Neuronal stem cell (in vitro differentiated cells): ENCODE data around the gene NRGN.
"Not testable (repeated sequence)": the region's sequence is repeated elsewhere in the genome, so short reads cannot be mapped to it uniquely, and the experiment has no call there.

Source experiments
- DNase-seq: peaks from one replicate; pipeline ENCODE4 v3.0.0-alpha.2; 2013; ENCODE audit warnings: low spot score
- H2AFZ ChIP-seq: one replicate; pipeline ENCODE4 v1.6.1; 2013; ENCODE audit warnings: mild to moderate bottlenecking, low read length, inconsistent platforms
- H2AK5ac ChIP-seq: 2 replicates; pipeline ENCODE4 v1.6.1; 2013; ENCODE audit warnings: low read depth, mild to moderate bottlenecking, inconsistent platforms, low read length, moderate library complexity, mixed read lengths
- H2BK120ac ChIP-seq: 2 replicates; pipeline ENCODE4 v1.6.1; 2013; ENCODE audit warnings: low read depth, mild to moderate bottlenecking, inconsistent platforms, low read length, moderate library complexity, mixed read lengths
- H2BK12ac ChIP-seq: one replicate; pipeline ENCODE4 v1.6.1; 2013; ENCODE audit warnings: low read length, inconsistent platforms
- H2BK15ac ChIP-seq: 2 replicates; pipeline ENCODE4 v1.6.1; 2013; ENCODE audit warnings: mild to moderate bottlenecking, low read length, inconsistent platforms, mixed read lengths
- H2BK5ac ChIP-seq: one replicate; pipeline ENCODE4 v1.6.1; 2013; ENCODE audit warnings: inconsistent platforms, mild to moderate bottlenecking, low read length, moderate library complexity
- H3K14ac ChIP-seq: one replicate; pipeline ENCODE4 v1.6.1; 2013; ENCODE audit warnings: low read length, inconsistent platforms
- H3K18ac ChIP-seq: 2 replicates; pipeline ENCODE4 v1.6.1; 2013; ENCODE audit warnings: low read length, inconsistent platforms
- H3K23ac ChIP-seq: 2 replicates; pipeline ENCODE4 v1.6.1; 2013; ENCODE audit warnings: low read depth, mild to moderate bottlenecking, mixed read lengths, low read length, inconsistent platforms; ENCODE audit not compliant: poor library complexity
- H3K27ac ChIP-seq: replicated peaks from 3 replicates; pipeline ENCODE4 v1.5.1; 2013; ENCODE audit warnings: low read length, inconsistent platforms
- H3K27me3 ChIP-seq, 3 experiments: 2 replicates each; pipeline ENCODE4 v1.6.1; 2013; ENCODE audit warnings: low read length in 3 of 3, mild to moderate bottlenecking in 2 of 3, inconsistent platforms in 1 of 3, low read depth in 1 of 3, mixed read lengths in 1 of 3, moderate library complexity in 1 of 3; ENCODE audit not compliant: control insufficient read depth in 3 of 3, insufficient read depth in 3 of 3
- H3K36me3 ChIP-seq, 2 donors: replicated peaks in 1 of 2; 2 replicates each; pipeline ENCODE4 v1.6.1; 2013; ENCODE audit warnings: low read length in 2 of 2; ENCODE audit not compliant: control insufficient read depth in 2 of 2, insufficient read depth in 2 of 2
- H3K4ac ChIP-seq: 2 replicates; pipeline ENCODE4 v1.6.1; 2013; ENCODE audit warnings: inconsistent platforms, mild to moderate bottlenecking, low read length, moderate library complexity
- H3K4me1 ChIP-seq, 2 donors: 1 replicate in 1 of 2; 2 replicates in 1 of 2; pipeline ENCODE4 v1.6.1; 2013; ENCODE audit warnings: low read length in 2 of 2, low read depth in 1 of 2; ENCODE audit not compliant: control insufficient read depth in 2 of 2, insufficient read depth in 1 of 2
- H3K4me2 ChIP-seq: one replicate; pipeline ENCODE4 v1.6.1; 2013; ENCODE audit warnings: mild to moderate bottlenecking, low read length, inconsistent platforms; ENCODE audit not compliant: insufficient read depth, poor library complexity, severe bottlenecking
- H3K4me3 ChIP-seq, 2 donors: 2 replicates each; pipeline ENCODE4 v1.5.1; 2013; ENCODE audit warnings: low read length in 2 of 2, mild to moderate bottlenecking in 2 of 2, inconsistent platforms in 1 of 2, moderate library complexity in 1 of 2
- H3K79me1 ChIP-seq: one replicate; pipeline ENCODE4 v1.6.1; 2013; ENCODE audit warnings: low read depth, mild to moderate bottlenecking, inconsistent platforms, low read length, moderate library complexity
- H3K9ac ChIP-seq: one replicate; pipeline ENCODE4 v1.6.1; 2013; ENCODE audit warnings: mild to moderate bottlenecking, low read depth, low read length, inconsistent platforms; ENCODE audit not compliant: poor library complexity
- H3K9me3 ChIP-seq, 2 donors: replicated peaks in 1 of 2; 2 replicates each; pipeline versions ENCODE3 to v1.6.1; 2013; ENCODE audit warnings: low read length in 2 of 2, mild to moderate bottlenecking in 2 of 2, inconsistent platforms in 1 of 2, low read depth in 1 of 2, mixed read lengths in 1 of 2, moderate library complexity in 1 of 2; ENCODE audit not compliant: control insufficient read depth in 2 of 2, insufficient read depth in 1 of 2
- H4K8ac ChIP-seq: one replicate; pipeline ENCODE4 v1.6.1; 2013; ENCODE audit warnings: low read depth, mild to moderate bottlenecking, inconsistent platforms, low read length, moderate library complexity
- H4K91ac ChIP-seq: one replicate; pipeline ENCODE4 v1.6.1; 2013; ENCODE audit warnings: low read length, low read depth, mild to moderate bottlenecking, inconsistent platforms; ENCODE audit not compliant: poor library complexity
- WGBS, 2 donors: extraction: QIAGEN DNeasy Blood & Tissue Kit; methylation state at CpG; one replicate each; pipeline ENCODE4 v1.1.7; 2013; ENCODE audit warnings: missing lambda C conversion rate in 2 of 2, mixed read lengths in 1 of 2; ENCODE audit not compliant: insufficient read length in 2 of 2, insufficient replicate concordance in 1 of 2; ENCODE audit errors: extremely low coverage in 2 of 2; 5-methylcytosine and 5-hydroxymethylcytosine counted together

NRGN gene

GRCh38 chr11:124769806-124770774, 30.3 kb downstream of the NRGN start:
- no peaks in the 10 kb centered on the region for H3K27me3 ChIP-seq
- no peak overlapping the region for H3K27ac ChIP-seq
- no peak for DNase-seq
- no peak overlapping the region for H2BK5ac ChIP-seq
- no peak overlapping the region for H3K18ac ChIP-seq
- H3K9ac ChIP-seq: no peak overlapping the region
- no peak overlapping the region for H2AK5ac ChIP-seq
- H2BK15ac ChIP-seq: no peak overlapping the region
- H3K4me2 ChIP-seq: no peak overlapping the region
- H2BK120ac ChIP-seq: no peak overlapping the region
- H3K4ac ChIP-seq: no peak overlapping the region
- H3K14ac ChIP-seq: no peak overlapping the region
- no peaks in the 10 kb centered on the region for H3K79me1 ChIP-seq
- H3K4me1 ChIP-seq: no peaks in the 10 kb centered on the region
- no peak overlapping the region for H3K4me3 ChIP-seq
- H3K23ac ChIP-seq: no peak overlapping the region
- H3K36me3 ChIP-seq: peaks cover 17 to 99% of the 10 kb centered on the region in 2 donors
- no peak overlapping the region for H4K91ac ChIP-seq
- H3K9me3 ChIP-seq: no peaks in the 10 kb centered on the region
- no peak overlapping the region for H2AFZ ChIP-seq
- no CpG with 5 or more reads among the region's 8 CpGs for WGBS, 2 donors
- H2BK12ac ChIP-seq: no peak overlapping the region
- no peak overlapping the region for H4K8ac ChIP-seq

GRCh38 chr11:124770959-124771358, 31.2 kb downstream of the NRGN start:
- no CpG with 5 or more reads among the region's 6 CpGs for WGBS, 2 donors
- not testable (repeated sequence) for H3K79me1 ChIP-seq, H3K14ac ChIP-seq, DNase-seq, H2AK5ac ChIP-seq, H3K4me3 ChIP-seq, H2BK15ac ChIP-seq, H3K23ac ChIP-seq, H2AFZ ChIP-seq, H3K9me3 ChIP-seq, H2BK120ac ChIP-seq, H3K4me2 ChIP-seq, H3K4me1 ChIP-seq, H4K91ac ChIP-seq, H2BK5ac ChIP-seq, H3K27me3 ChIP-seq, H3K9ac ChIP-seq, H3K18ac ChIP-seq, H4K8ac ChIP-seq, H2BK12ac ChIP-seq, H3K27ac ChIP-seq, H3K4ac ChIP-seq
- peaks cover 17 to 99% of the 10 kb centered on the region in 2 donors for H3K36me3 ChIP-seq

GRCh38 chr11:124776865-124777645, 37.3 kb downstream of the NRGN start:
- peaks cover 4 to 82% of the 10 kb centered on the region in 2 donors for H3K36me3 ChIP-seq
- no peak overlapping the region for H2BK15ac ChIP-seq
- H2AFZ ChIP-seq: no peak overlapping the region
- H2BK5ac ChIP-seq: no peak overlapping the region
- no peaks in the 10 kb centered on the region for H3K79me1 ChIP-seq
- no peak overlapping the region for H3K27ac ChIP-seq
- no peak overlapping the region for H2BK12ac ChIP-seq
- no peaks in the 10 kb centered on the region for H3K27me3 ChIP-seq
- H3K4ac ChIP-seq: no peak overlapping the region
- no peaks in the 10 kb centered on the region for H3K4me1 ChIP-seq
- no peak overlapping the region for H3K4me2 ChIP-seq
- no peak overlapping the region for H4K91ac ChIP-seq
- no peak overlapping the region for H3K14ac ChIP-seq
- H3K4me3 ChIP-seq: no peak overlapping the region
- H2AK5ac ChIP-seq: no peak overlapping the region
- no peak overlapping the region for H3K23ac ChIP-seq
- H4K8ac ChIP-seq: no peak overlapping the region
- no peak overlapping the region for H2BK120ac ChIP-seq
- no peak overlapping the region for H3K9ac ChIP-seq
- no peak overlapping the region for H3K18ac ChIP-seq
- no CpG with 5 or more reads among the region's 7 CpGs for WGBS, 2 donors
- no peak for DNase-seq
- no peaks in the 10 kb centered on the region for H3K9me3 ChIP-seq

GRCh38 chr11:124778281-124778680, 38.5 kb downstream of the NRGN start:
- Histone ChIP-seq H2BK5ac (no peak overlapping the region), H2BK15ac (no peak overlapping the region), H3K79me1 (no peaks in the 10 kb centered on the region), H3K4me1 (no peaks in the 10 kb centered on the region), H4K91ac (no peak overlapping the region), H2BK12ac (no peak overlapping the region), H3K27ac (no peak overlapping the region), H3K4ac (no peak overlapping the region), H3K23ac (no peak overlapping the region), H3K9me3 (no peaks in the 10 kb centered on the region), H3K18ac (no peak overlapping the region), H3K27me3 (no peaks in the 10 kb centered on the region), H3K36me3 (peaks cover 4 to 79% of the 10 kb centered on the region in 2 donors), H4K8ac (no peak overlapping the region), H3K4me2 (no peak overlapping the region), H2AFZ (no peak overlapping the region), H3K4me3 (no peak overlapping the region), H2BK120ac (no peak overlapping the region), H2AK5ac (no peak overlapping the region), H3K9ac (no peak overlapping the region), H3K14ac (no peak overlapping the region)
- DNase-seq: no peak
- no CpG with 5 or more reads among the region's 2 CpGs for WGBS, 2 donors
